Endothelial cell (in vitro differentiated cells): ENCODE measurements around the gene ADGRB2. TPM values are rescaled to one million over a fixed set of nuclear protein-coding genes. Genes with fewer than 3 reads are reported as not detected.
A peak's percentile ranks its signal among the peaks of the same experiment; 100 is the strongest.

Experiments used
- DNase-seq: peaks from one replicate; pipeline ENCODE4 v3.0.0; 2021; ENCODE audit warnings: low spot score
- H3K27ac Mint-ChIP-seq: one replicate; pipeline ENCODE4 v1.8.0; 2021; ENCODE audit warnings: mixed read lengths, inconsistent platforms; ENCODE audit not compliant: unreplicated experiment
- H3K27me3 Mint-ChIP-seq: one replicate; pipeline ENCODE4 v1.8.0; 2021; ENCODE audit warnings: mild to moderate bottlenecking, moderate library complexity, mixed read lengths, inconsistent platforms; ENCODE audit not compliant: unreplicated experiment
- H3K36me3 Mint-ChIP-seq: one replicate; pipeline ENCODE4 v1.8.0; 2021; ENCODE audit warnings: mild to moderate bottlenecking, low read depth, mixed read lengths, inconsistent platforms; ENCODE audit not compliant: unreplicated experiment
- H3K4me1 Mint-ChIP-seq: one replicate; pipeline ENCODE4 v1.8.0; 2021; ENCODE audit warnings: mild to moderate bottlenecking, mixed read lengths, inconsistent platforms; ENCODE audit not compliant: unreplicated experiment
- H3K4me3 Mint-ChIP-seq: one replicate; pipeline ENCODE4 v1.8.0; 2021; ENCODE audit warnings: mild to moderate bottlenecking, mixed read lengths, inconsistent platforms; ENCODE audit not compliant: unreplicated experiment
- H3K9me3 Mint-ChIP-seq: one replicate; pipeline ENCODE4 v1.8.0; 2021; ENCODE audit warnings: mixed read lengths, inconsistent platforms; ENCODE audit not compliant: unreplicated experiment
- CTCF ChIP-seq: fragments of 200-600 bp; sonication (generic); IDR thresholded peaks from one replicate; pipeline ENCODE4 v1.5.0; 2021; ENCODE audit warnings: antibody characterized with exemption; ENCODE audit not compliant: unreplicated experiment
- total RNA-seq: library from RNA; stranded (reverse); fragmentation: NEBNext Ultra II Directional; extraction: Animal tissue kit (Norgen Biotek cat#: 25700); gene quantifications from one replicate; pipeline ENCODE4 v1.2.1, GENCODE V29; 2021; ENCODE audit not compliant: unreplicated experiment

Gene ADGRB2
- total RNA-seq, 1 donor from 2014 or later = 0.44 TPM

GRCh38 chr1:31754397-31754796 lies 9.7 kb downstream of the ADGRB2 start:
- Mint-ChIP-seq H3K9me3 (no peaks in the 10 kb centered on the region), H3K4me1 (peaks cover 36% of the 10 kb centered on the region)

DNA sequence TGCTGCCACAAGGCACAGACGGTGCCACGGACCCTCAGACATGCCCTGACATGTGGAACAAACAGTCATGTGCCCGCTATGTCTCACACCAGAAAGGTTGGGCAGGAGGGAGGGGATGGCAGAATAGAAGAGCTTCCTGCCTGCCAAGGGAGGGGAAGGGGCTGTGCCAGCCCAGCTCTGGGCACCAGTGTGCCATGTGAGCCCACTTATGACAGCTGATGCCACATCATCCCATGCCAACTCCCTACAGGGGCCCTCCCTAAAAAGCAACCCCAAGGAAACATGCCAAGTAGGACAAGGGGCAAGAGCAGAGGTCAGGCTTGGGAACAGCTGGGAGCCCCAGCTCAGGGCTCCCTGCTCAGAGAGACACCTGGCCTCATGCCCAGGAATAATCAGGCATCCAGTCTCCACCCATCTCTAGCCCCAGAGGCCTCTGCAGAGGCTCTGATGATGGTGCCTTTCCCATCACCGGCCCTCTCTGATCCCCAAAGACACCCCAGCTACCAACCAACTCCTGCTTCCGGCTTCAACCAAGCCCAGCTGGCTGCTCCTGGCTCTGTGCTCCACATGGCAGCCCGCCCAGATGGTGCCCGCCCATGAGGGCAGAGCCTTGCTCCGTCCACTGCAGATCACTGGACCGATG lies 10.3 kb downstream of the ADGRB2 start:
- Mint-ChIP-seq H3K27me3 (peaks cover 2% of the 10 kb centered on the region), H3K4me1 (peaks cover 36% of the 10 kb centered on the region), H3K36me3 (no peaks in the 10 kb centered on the region), H3K9me3 (no peaks in the 10 kb centered on the region), H3K4me3 (no peak overlapping the region), H3K27ac (no peak overlapping the region)
- DNase-seq = no peak
- no peak for TF ChIP-seq CTCF

More at GRCh38 chr1:31754397-31754796, 9.7 kb downstream of the ADGRB2 start:
- TF ChIP-seq CTCF = no peak
- no peaks in the 10 kb centered on the region for H3K36me3 Mint-ChIP-seq
- no peak overlapping the region for H3K27ac Mint-ChIP-seq
- peaks cover 4% of the 10 kb centered on the region for H3K27me3 Mint-ChIP-seq
- DNase-seq = no peak
- no peak overlapping the region for H3K4me3 Mint-ChIP-seq

- Mint-ChIP-seq H3K36me3 (no peaks in the 10 kb centered on the region), H3K27ac (no peak overlapping the region), H3K27me3 (peaks cover 2% of the 10 kb centered on the region), H3K4me3 (no peak overlapping the region), H3K4me1 (peaks cover 36% of the 10 kb centered on the region), H3K9me3 (no peaks in the 10 kb centered on the region)
- TF ChIP-seq CTCF = no peak
- DNase-seq = no peak
These were observed 11.1 kb downstream of the ADGRB2 start for GRCh38 chr1:31752952-31753475.

- TF ChIP-seq CTCF = no peak
- Mint-ChIP-seq H3K36me3 (peaks cover 3% of the 10 kb centered on the region), H3K27ac (no peak overlapping the region), H3K4me1 (peaks cover 40% of the 10 kb centered on the region), H3K4me3 (no peak overlapping the region), H3K27me3 (peaks cover 3% of the 10 kb centered on the region), H3K9me3 (no peaks in the 10 kb centered on the region)
- DNase-seq = no peak
These were observed 11.9 kb downstream of the ADGRB2 start for GRCh38 chr1:31752258-31752657.

DNA sequence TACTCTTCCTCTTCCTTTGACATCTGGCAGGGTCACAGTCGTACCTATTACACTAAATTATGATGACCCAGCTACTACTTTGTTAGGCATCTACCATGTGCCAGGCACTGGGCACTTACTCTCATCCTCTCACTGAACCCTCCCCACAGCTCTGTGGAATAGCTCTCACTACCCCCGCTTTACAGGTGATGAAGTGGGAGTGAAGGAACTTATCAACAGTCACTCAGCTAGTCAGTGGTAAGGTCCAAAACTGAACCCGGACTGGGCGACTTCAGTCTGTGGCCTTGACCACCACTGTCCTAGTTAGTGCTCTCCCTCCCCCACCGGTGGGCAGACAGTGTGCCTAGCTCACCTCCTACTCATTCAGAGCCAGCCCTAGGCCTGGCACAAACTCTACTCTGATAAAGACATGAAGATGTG lies 12.3 kb downstream of the ADGRB2 start:
- no peaks in the 10 kb centered on the region for H3K9me3 Mint-ChIP-seq
- peaks cover 44% of the 10 kb centered on the region for H3K4me1 Mint-ChIP-seq
- H3K4me3 Mint-ChIP-seq = peak overlapping the region; percentile 1
- H3K27me3 Mint-ChIP-seq = peaks cover 7% of the 10 kb centered on the region
- H3K36me3 Mint-ChIP-seq = peaks cover 7% of the 10 kb centered on the region
- DNase-seq = no peak
- no peak overlapping the region for H3K27ac Mint-ChIP-seq
- no peak for TF ChIP-seq CTCF
